KMS-11 (cell line): ENCODE measurements around the gene BICDL1.
"Not testable (repeated sequence)": the region's sequence is repeated elsewhere in the genome, so short reads cannot be mapped to it uniquely, and the experiment has no call there.

Experiments used
- H2AFZ ChIP-seq: fragments of 200-600 bp; sonication (generic); 2 replicates; pipeline ENCODE4 v1.6.1; 2016; ENCODE audit warnings: antibody characterized with exemption, mixed run types, low read depth
- H3K27ac ChIP-seq: fragments of 200-600 bp; sonication (generic); 2 replicates; pipeline ENCODE4 v1.6.1; 2016; ENCODE audit warnings: mild to moderate bottlenecking, mixed run types
- H3K27me3 ChIP-seq: fragments of 200-600 bp; sonication (generic); 2 replicates; pipeline ENCODE4 v1.6.1; 2017; ENCODE audit warnings: mild to moderate bottlenecking, low read depth, mixed run types, moderate library complexity; ENCODE audit not compliant: insufficient read depth
- H3K36me3 ChIP-seq: fragments of 200-600 bp; sonication (generic); 2 replicates; pipeline ENCODE4 v1.6.1; 2017; ENCODE audit warnings: mild to moderate bottlenecking, mixed run types; ENCODE audit not compliant: insufficient read depth
- H3K4me1 ChIP-seq: fragments of 200-600 bp; sonication (generic); 2 replicates; pipeline ENCODE4 v1.6.1; 2016; ENCODE audit warnings: mild to moderate bottlenecking, low read depth, mixed run types; ENCODE audit not compliant: poor library complexity, severe bottlenecking
- H3K4me2 ChIP-seq: fragments of 200-600 bp; sonication (generic); 2 replicates; pipeline ENCODE4 v1.7.0; 2016; ENCODE audit warnings: mild to moderate bottlenecking, mixed run types
- H3K4me3 ChIP-seq: fragments of 200-600 bp; sonication (generic); IDR thresholded peaks from 2 replicates; pipeline ENCODE4 v1.6.1; 2017; ENCODE audit warnings: low read depth, low read length, mixed read lengths; ENCODE audit not compliant: insufficient read depth
- H3K79me2 ChIP-seq: fragments of 200-600 bp; sonication (generic); 2 replicates; pipeline ENCODE4 v1.6.1; 2016; ENCODE audit warnings: low read depth, mixed run types; ENCODE audit not compliant: insufficient read depth
- H3K9ac ChIP-seq: fragments of 200-600 bp; sonication (generic); 2 replicates; pipeline ENCODE4 v1.6.1; 2016; ENCODE audit warnings: mild to moderate bottlenecking, mixed run types
- H4K20me1 ChIP-seq: fragments of 200-600 bp; sonication (generic); 2 replicates; pipeline ENCODE4 v1.6.1; 2016; ENCODE audit warnings: mild to moderate bottlenecking, mixed run types; ENCODE audit not compliant: insufficient read depth
- CTCF ChIP-seq: fragments of 200-600 bp; sonication (generic); conservative IDR thresholded peaks from 2 replicates; pipeline ENCODE4 v1.6.1; 2017; ENCODE audit warnings: low read depth, mild to moderate bottlenecking, antibody characterized with exemption, low read length, moderate library complexity, mixed read lengths

The BICDL1 gene

GRCh38 chr12:120015313-120015712 lies 26.3 kb downstream of the BICDL1 start:
- Histone ChIP-seq H3K27me3 (no peaks in the 10 kb centered on the region), H3K79me2 (no peaks in the 10 kb centered on the region), H3K4me3 (no peak overlapping the region), H3K27ac (no peak overlapping the region), H3K9ac (no peak overlapping the region), H3K4me2 (no peak overlapping the region), H3K36me3 (no peaks in the 10 kb centered on the region), H4K20me1 (no peaks in the 10 kb centered on the region), H3K4me1 (no peaks in the 10 kb centered on the region), H2AFZ (no peak overlapping the region)
- TF ChIP-seq CTCF, result no peak

GRCh38 chr12:120016199-120016598 lies 27.2 kb downstream of the BICDL1 start:
- H4K20me1 ChIP-seq, H3K4me2 ChIP-seq, H3K4me3 ChIP-seq, H3K27me3 ChIP-seq, H3K4me1 ChIP-seq, H3K9ac ChIP-seq, H3K79me2 ChIP-seq, H2AFZ ChIP-seq, H3K27ac ChIP-seq, H3K36me3 ChIP-seq: not testable (repeated sequence)

- no peak overlapping the region for H3K27ac ChIP-seq
- no peak for TF ChIP-seq CTCF
- H3K79me2 ChIP-seq, result no peaks in the 10 kb centered on the region
- no peaks in the 10 kb centered on the region for H3K27me3 ChIP-seq
- H3K4me3 ChIP-seq, result no peak overlapping the region
- no peak overlapping the region for H2AFZ ChIP-seq
- no peaks in the 10 kb centered on the region for H3K36me3 ChIP-seq
- H3K9ac ChIP-seq, result no peak overlapping the region
- H3K4me2 ChIP-seq, result no peak overlapping the region
- no peaks in the 10 kb centered on the region for H3K4me1 ChIP-seq
- H4K20me1 ChIP-seq, result no peaks in the 10 kb centered on the region
Observed at GRCh38 chr12:120019197-120019596, 30.2 kb downstream of the BICDL1 start.

- Histone ChIP-seq H2AFZ (no peak overlapping the region), H3K4me1 (no peaks in the 10 kb centered on the region), H3K4me3 (no peak overlapping the region), H3K9ac (no peak overlapping the region), H3K4me2 (no peak overlapping the region), H3K27ac (no peak overlapping the region), H3K36me3 (no peaks in the 10 kb centered on the region), H3K27me3 (no peaks in the 10 kb centered on the region), H4K20me1 (no peaks in the 10 kb centered on the region), H3K79me2 (no peaks in the 10 kb centered on the region)
- no peak for TF ChIP-seq CTCF
Observed at GRCh38 chr12:120019938-120020337, 30.9 kb downstream of the BICDL1 start.

- no peak overlapping the region for H3K9ac ChIP-seq
- no peaks in the 10 kb centered on the region for H3K4me1 ChIP-seq
- H2AFZ ChIP-seq, result no peak overlapping the region
- H3K4me3 ChIP-seq, result no peak overlapping the region
- H4K20me1 ChIP-seq, result no peaks in the 10 kb centered on the region
- H3K79me2 ChIP-seq, result no peaks in the 10 kb centered on the region
- no peaks in the 10 kb centered on the region for H3K27me3 ChIP-seq
- H3K36me3 ChIP-seq, result no peaks in the 10 kb centered on the region
- H3K4me2 ChIP-seq, result no peak overlapping the region
- no peak for TF ChIP-seq CTCF
- H3K27ac ChIP-seq, result no peak overlapping the region
Observed at GRCh38 chr12:120024193-120024592, 35.2 kb downstream of the BICDL1 start.
